ENCODE data around the gene OR6C4. TPM values are rescaled to one million over a fixed set of nuclear protein-coding genes. Genes with fewer than 3 reads are reported as not detected.

OR6C4 gene
- total RNA-seq, 1 experiment from 2014 or later, result not detected

Other genes starting within 250 kb of the OR6C4 start
- gene OR6C1, start 235.3 kb upstream of the OR6C4 start, total RNA-seq (2021; ENCODE audit: unreplicated experiment), result not detected
- gene OR6C3, start 218.9 kb upstream of the OR6C4 start, total RNA-seq (2021; ENCODE audit: unreplicated experiment), result not detected
- gene OR6C75, start 186.6 kb upstream of the OR6C4 start, total RNA-seq (2021; ENCODE audit: unreplicated experiment), result not detected
- gene OR6C65, start 149.1 kb upstream of the OR6C4 start, total RNA-seq (2021; ENCODE audit: unreplicated experiment), result not detected
- not detected for gene OR6C76, start 123.3 kb upstream of the OR6C4 start, total RNA-seq (2021; ENCODE audit: unreplicated experiment)
- gene OR6C2, start 105.5 kb upstream of the OR6C4 start, total RNA-seq (2021; ENCODE audit: unreplicated experiment), result not detected
- not detected for gene OR6C70, start 79.5 kb upstream of the OR6C4 start, total RNA-seq (2021; ENCODE audit: unreplicated experiment)
- gene OR6C68, start 57.2 kb upstream of the OR6C4 start, total RNA-seq (2021; ENCODE audit: unreplicated experiment), result not detected
- not detected for gene OR2AP1, start 22.9 kb downstream of the OR6C4 start, total RNA-seq (2021; ENCODE audit: unreplicated experiment)
- gene OR10P1, start 87.3 kb downstream of the OR6C4 start, total RNA-seq (2021; ENCODE audit: unreplicated experiment), result not detected
- gene ITGA7, start 158.3 kb downstream of the OR6C4 start, total RNA-seq (2021; ENCODE audit: unreplicated experiment), result 17.8 TPM
- gene BLOC1S1, start 166.4 kb downstream of the OR6C4 start, total RNA-seq (2021; ENCODE audit: unreplicated experiment), result 85.5 TPM
- gene RDH5, start 170.8 kb downstream of the OR6C4 start, total RNA-seq (2021; ENCODE audit: unreplicated experiment), result 6.2 TPM
- gene CD63, start 179.4 kb downstream of the OR6C4 start, total RNA-seq (2021; ENCODE audit: unreplicated experiment), result 355 TPM
- 5.3 TPM for gene GDF11, start 193.5 kb downstream of the OR6C4 start, total RNA-seq (2021; ENCODE audit: unreplicated experiment)